GM19395 (cell line): Measurements from ENCODE around the gene HNF4A.

Experiments used
- ATAC-seq: cut with Tn5 transposase; IDR thresholded peaks from one replicate; pipeline ENCODE4 v1.9.1; 2021; ENCODE audit warnings: mild to moderate bottlenecking, moderate library complexity; ENCODE audit not compliant: unreplicated experiment

Gene HNF4A

GRCh38 chr20:44404204-44405181, 49.0 kb downstream of the HNF4A start:
- no peak for ATAC-seq

- ATAC-seq: no peak
Observed at GRCh38 chr20:44405257-44405656, 49.8 kb downstream of the HNF4A start.

GRCh38 chr20:44405785-44406571, 50.5 kb downstream of the HNF4A start:
- ATAC-seq: no peak

GRCh38 chr20:44406572-44407137, 51.2 kb downstream of the HNF4A start:
- no peak for ATAC-seq

GRCh38 chr20:44407402-44408184, 52.1 kb downstream of the HNF4A start:
- ATAC-seq: no peak

- ATAC-seq: no peak
Observed at GRCh38 chr20:44409132-44409600, 53.7 kb downstream of the HNF4A start.

GRCh38 chr20:44410583-44411019, 55.1 kb downstream of the HNF4A start:
- ATAC-seq: no peak

GRCh38 chr20:44411020-44411756, 55.7 kb downstream of the HNF4A start:
- no peak for ATAC-seq

- no peak for ATAC-seq
Observed at GRCh38 chr20:44411757-44412401, 56.4 kb downstream of the HNF4A start.

GRCh38 chr20:44412402-44413144, 57.1 kb downstream of the HNF4A start:
- no peak for ATAC-seq

GRCh38 chr20:44413575-44414345, 58.3 kb downstream of the HNF4A start:
- no peak for ATAC-seq

GRCh38 chr20:44414346-44414714, 58.8 kb downstream of the HNF4A start:
- no peak for ATAC-seq

GRCh38 chr20:44414808-44415207, 59.3 kb downstream of the HNF4A start:
- ATAC-seq: no peak

- ATAC-seq: no peak
Observed at GRCh38 chr20:44415833-44416715, 60.6 kb downstream of the HNF4A start.

- ATAC-seq: no peak
Observed at GRCh38 chr20:44418069-44418905, 62.8 kb downstream of the HNF4A start.
